Measurements from ENCODE around the gene NUP93.
A peak's percentile ranks its signal among the peaks of the same experiment; 100 is the strongest.

Gene NUP93

DNA sequence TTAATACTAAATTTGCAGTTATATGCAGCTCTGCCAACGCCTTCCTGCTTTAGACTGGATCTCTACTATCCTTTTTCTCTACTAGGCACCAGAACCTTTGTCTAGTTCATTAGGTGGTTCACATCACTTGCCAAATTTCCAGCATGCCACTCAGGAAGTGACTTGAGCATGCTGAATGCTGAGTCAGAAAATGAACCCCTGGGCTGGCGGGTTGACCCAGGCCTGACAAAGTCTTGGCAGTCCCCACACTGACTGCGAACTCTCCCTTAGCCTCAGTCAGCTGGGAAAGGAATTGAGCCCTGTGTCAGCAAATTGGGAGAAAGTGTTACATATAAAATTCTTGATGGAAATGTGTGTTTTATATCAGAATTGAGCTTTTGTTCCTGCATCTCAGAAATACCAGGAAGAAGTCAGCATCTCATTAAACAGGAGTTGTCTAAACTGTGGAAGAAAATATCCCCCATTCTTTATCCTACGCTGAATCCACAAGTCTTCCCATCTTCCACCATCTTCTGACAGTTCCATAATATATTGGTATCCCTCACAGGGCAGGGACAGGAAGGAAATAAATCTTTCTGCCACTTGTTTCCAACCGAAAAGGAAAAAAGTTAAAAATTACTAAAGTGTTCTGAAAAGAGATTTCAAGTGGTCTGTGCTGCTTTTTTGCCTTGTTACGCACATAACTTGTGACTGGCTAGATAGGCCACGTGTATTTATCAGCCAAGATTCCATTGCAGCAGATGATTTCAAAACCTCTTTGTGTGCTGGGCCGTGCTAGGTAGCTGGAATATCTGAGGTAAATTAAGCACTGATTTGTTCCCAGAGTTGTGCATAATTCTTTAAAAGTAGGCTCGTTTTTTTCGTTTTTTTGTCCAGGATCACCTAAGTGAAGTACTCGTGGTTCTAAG, 118.4 kb downstream of the NUP93 start:
- TF ChIP-seq, protein P1, sequence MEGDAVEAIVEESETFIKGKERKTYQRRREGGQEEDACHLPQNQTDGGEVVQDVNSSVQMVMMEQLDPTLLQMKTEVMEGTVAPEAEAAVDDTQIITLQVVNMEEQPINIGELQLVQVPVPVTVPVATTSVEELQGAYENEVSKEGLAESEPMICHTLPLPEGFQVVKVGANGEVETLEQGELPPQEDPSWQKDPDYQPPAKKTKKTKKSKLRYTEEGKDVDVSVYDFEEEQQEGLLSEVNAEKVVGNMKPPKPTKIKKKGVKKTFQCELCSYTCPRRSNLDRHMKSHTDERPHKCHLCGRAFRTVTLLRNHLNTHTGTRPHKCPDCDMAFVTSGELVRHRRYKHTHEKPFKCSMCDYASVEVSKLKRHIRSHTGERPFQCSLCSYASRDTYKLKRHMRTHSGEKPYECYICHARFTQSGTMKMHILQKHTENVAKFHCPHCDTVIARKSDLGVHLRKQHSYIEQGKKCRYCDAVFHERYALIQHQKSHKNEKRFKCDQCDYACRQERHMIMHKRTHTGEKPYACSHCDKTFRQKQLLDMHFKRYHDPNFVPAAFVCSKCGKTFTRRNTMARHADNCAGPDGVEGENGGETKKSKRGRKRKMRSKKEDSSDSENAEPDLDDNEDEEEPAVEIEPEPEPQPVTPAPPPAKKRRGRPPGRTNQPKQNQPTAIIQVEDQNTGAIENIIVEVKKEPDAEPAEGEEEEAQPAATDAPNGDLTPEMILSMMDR (IDR thresholded peaks at IDR 0.05; ENCODE audit: unreplicated experiment in 3 of 3) = no peak
- Mint-ChIP-seq H3K27me3 (ENCODE audit: low read depth) (no peaks in the 10 kb centered on the region), H3K4me3 (no peak overlapping the region), H3K36me3 (ENCODE audit: low read depth) (peaks cover 18% of the 10 kb centered on the region), H3K27ac (peak overlapping the region; percentile 90 to 97 (median 96)), H3K4me1 (peaks cover 49% of the 10 kb centered on the region), H3K9me3 (no peaks in the 10 kb centered on the region)

DNA sequence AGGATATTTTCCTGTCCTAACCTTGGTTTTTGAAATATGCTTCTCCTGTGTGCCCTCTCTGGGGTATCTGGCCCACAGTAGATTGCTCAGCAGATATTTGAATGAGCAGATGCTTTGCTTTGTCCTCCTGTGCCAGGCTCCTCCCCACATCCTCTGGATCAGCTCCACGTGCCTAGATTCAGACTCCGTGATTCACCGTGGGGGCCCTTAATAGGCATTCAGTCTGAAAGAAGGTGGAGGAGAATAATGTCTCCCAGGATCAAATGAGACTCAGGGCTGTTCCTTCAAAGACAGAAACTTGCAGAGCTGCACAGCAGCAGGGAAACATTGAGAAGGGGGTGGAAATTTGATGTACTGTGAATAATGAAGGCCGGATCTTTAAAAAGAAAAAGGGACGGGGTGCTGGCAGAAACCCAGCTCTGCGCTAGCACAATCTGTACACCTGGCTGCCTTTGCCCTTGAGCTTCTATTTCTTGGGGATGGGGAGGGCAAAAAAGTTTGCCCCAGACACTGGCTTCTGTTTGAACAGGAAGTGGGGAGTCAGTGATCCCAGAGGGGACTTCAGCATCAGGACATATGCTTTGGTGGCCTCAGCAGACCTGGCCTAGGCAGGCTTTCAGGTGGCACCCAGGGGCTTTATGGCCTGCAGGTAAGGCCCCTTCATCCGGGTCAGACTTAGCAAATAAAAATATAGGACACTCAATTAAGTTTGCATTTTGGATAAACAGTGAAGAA, 119.2 kb downstream of the NUP93 start:
- no peaks in the 10 kb centered on the region for H3K27me3 Mint-ChIP-seq (ENCODE audit: low read depth)
- H3K36me3 Mint-ChIP-seq (ENCODE audit: low read depth) = peaks cover 11% of the 10 kb centered on the region
- peaks cover 49% of the 10 kb centered on the region for H3K4me1 Mint-ChIP-seq
- H3K27ac Mint-ChIP-seq = peak overlapping the region; percentile 90 to 97 (median 96)
- TF ChIP-seq, protein P1 (IDR thresholded peaks at IDR 0.05; ENCODE audit: unreplicated experiment in 3 of 3) = no peak
- H3K4me3 Mint-ChIP-seq = peak overlapping the region in 2 of 3 experiments; percentile 15 to 49
- no peaks in the 10 kb centered on the region for H3K9me3 Mint-ChIP-seq

DNA sequence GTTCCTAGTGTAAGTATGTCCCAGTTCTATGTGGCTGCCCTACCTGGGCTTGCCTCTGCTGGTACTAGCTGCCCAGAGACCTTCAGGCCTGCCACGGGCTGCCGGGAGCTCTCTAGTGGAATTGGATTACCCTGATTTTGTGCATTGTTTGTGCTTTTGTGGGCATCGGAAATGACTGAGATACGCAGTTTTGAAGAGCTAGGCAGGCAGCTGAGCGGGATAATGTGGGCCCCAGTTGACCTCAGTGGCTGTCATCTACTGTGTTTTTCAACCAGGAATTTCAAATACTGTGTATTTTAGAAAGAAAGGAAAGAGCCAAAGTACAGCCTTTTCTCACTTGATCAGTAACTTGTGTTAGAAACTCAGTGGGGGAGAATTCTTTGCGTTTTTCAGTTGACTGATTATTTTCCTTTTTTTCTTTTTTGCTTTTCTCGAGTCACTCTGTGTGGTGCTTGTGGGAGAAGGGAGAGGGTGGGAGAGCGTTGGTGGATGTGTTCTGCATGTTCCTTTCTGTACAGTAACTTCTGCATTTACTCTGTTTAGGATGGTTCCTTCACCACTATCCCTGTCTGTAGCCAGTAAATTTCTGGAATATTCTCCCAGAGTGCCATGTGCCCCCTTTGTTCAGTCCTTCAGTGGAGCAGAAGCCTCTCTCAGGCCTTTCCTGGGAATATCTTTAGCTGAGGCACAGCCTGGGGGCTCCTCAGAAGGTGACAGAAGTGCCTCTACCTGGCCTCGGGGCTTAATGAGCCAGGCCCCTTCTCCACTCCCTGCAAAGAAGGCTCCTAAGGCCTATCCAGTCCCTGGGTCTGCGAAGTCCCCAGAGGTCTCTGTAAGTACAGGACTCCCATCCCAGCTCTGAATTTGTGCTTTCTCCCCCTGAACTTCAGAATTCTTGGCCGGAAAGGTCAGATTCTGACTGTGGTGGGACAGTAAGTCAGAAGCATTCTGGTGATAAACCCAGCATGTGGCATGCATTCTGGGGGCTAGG, 120.1 kb downstream of the NUP93 start:
- Mint-ChIP-seq H3K27me3 (ENCODE audit: low read depth) (no peaks in the 10 kb centered on the region), H3K4me1 (peaks cover 49% of the 10 kb centered on the region), H3K4me3 (no peak overlapping the region), H3K9me3 (no peaks in the 10 kb centered on the region), H3K36me3 (ENCODE audit: low read depth) (peaks cover 5% of the 10 kb centered on the region), H3K27ac (peak overlapping the region; percentile 90 to 97 (median 96))
- TF ChIP-seq, protein P1 (IDR thresholded peaks at IDR 0.05; ENCODE audit: unreplicated experiment in 3 of 3) = no peak

DNA sequence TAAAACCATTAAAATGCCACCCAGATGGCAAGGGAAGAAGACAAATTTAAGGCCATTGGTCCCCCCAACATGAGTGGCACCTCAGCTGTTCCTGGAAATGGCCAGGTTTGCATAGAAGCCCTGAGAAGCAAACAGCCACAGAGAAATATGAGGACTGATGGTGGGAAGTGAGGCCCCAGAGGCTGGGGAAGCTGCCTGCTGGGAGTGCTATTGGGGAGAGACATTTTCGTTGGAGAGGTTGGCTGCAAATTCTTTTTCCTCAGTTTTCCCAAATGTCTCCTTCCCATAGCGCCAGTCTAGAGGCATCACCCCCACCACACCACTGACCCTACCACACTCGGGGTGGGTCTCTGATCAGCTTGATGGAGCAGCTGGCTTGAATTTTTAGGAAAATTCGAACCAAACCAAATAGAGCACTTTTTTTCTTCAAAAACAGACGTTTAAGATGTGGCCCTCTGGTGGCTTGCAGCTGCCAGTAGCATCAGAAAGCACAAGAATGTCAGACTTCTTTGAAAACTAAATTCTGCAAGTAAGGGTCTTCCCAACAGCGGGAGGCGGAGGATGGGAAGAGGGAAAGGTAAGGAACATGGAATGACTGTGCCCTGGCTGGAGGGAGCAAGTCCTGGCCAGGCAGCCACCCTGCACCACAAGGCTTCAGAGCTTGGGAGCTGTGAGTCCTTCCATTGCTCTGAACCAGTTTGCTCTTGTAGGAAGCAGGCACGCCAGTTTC, 121.9 kb downstream of the NUP93 start:
- Mint-ChIP-seq H3K9me3 (no peaks in the 10 kb centered on the region), H3K36me3 (ENCODE audit: low read depth) (no peaks in the 10 kb centered on the region)

More for the DNA sequence above, 121.9 kb downstream of the NUP93 start:
- Mint-ChIP-seq H3K4me1 (peaks cover 47% of the 10 kb centered on the region), H3K27ac (peak overlapping the region; percentile 67 to 84 (median 81)), H3K4me3 (no peak overlapping the region), H3K27me3 (ENCODE audit: low read depth) (no peaks in the 10 kb centered on the region)
- TF ChIP-seq, protein P1 (IDR thresholded peaks at IDR 0.05; ENCODE audit: unreplicated experiment in 3 of 3) = peak; percentile 46 to 53 (median 47)

Measured in nephron (organoid).